GM19099 (cell line): Measurements from ENCODE around the gene EFNB1.
A peak's percentile ranks its signal among the peaks of the same experiment; 100 is the strongest.

Experiments
- POLR2A ChIP-seq: IDR thresholded peaks from 3 replicates; pipeline ENCODE4 v1.6.1; 2011; ENCODE audit warnings: low read depth; ENCODE audit not compliant: insufficient read length; ENCODE audit errors: extremely low read depth

Gene EFNB1

GRCh38 chrX:68828740-68829581 is at the start of gene EFNB1:
Gene EFNB1 (plus strand): TSS chrX:68829021. CDS start chrX:68829777, 756 bp downstream.
- peak; percentile 56 for TF ChIP-seq POLR2A

- TF ChIP-seq POLR2A: no peak
Measured at GRCh38 chrX:68784816-68785215, 44.0 kb upstream of the EFNB1 start.

GRCh38 chrX:68789966-68790365 is 38.9 kb upstream of the EFNB1 start:
- no peak for TF ChIP-seq POLR2A

DNA sequence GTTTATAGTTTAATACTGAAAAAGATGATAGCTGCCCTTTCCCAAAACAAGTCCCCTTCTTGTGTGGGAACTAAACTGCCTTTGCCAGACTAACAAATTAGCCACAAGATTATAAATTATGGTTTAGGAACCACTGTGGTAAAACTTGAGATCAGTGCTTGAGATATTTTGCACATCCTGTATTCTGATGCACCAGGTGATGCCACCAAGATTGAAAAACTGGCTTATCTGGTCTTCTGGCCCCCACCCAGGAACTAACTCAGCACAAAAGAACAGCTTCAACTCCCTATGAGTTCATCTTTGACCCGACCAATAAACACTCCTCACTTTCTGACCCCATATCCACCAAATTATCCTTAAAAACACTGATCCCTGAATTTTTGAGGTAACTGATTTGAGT is 36.7 kb upstream of the EFNB1 start:
- no peak for TF ChIP-seq POLR2A

GRCh38 chrX:68794461-68794860 is 34.4 kb upstream of the EFNB1 start:
- TF ChIP-seq POLR2A: no peak

GRCh38 chrX:68795741-68796140 is 33.1 kb upstream of the EFNB1 start:
- TF ChIP-seq POLR2A: no peak

DNA sequence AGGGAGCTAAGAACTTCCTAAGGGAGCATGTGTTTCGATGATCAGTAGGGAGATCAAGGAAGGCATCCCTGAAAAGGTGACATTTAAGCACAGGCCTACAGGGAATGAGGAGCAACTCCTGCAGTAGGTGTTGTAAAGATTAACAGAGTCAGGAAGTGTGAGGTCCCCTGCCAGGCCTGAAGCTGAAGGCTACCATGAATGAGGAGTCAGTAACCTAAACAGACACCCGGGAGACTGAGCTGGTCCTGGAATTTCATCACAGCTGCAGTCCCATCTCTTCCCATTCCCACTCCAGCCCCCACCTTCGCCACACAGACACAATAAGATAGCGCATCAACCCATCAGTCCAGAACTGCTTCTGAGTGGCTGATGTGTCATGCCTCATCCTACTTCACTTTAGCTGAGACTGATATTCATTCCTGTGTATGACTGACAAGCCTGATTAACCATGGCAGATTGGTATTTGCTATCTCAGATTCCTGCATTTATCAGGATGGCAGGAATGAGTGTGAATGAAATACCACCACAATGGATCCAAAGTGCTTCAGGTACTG is 27.0 kb upstream of the EFNB1 start:
- no peak for TF ChIP-seq POLR2A

GRCh38 chrX:68807818-68808217 is 21.0 kb upstream of the EFNB1 start:
- no peak for TF ChIP-seq POLR2A

GRCh38 chrX:68808686-68809357 is 20.0 kb upstream of the EFNB1 start:
- no peak for TF ChIP-seq POLR2A

DNA sequence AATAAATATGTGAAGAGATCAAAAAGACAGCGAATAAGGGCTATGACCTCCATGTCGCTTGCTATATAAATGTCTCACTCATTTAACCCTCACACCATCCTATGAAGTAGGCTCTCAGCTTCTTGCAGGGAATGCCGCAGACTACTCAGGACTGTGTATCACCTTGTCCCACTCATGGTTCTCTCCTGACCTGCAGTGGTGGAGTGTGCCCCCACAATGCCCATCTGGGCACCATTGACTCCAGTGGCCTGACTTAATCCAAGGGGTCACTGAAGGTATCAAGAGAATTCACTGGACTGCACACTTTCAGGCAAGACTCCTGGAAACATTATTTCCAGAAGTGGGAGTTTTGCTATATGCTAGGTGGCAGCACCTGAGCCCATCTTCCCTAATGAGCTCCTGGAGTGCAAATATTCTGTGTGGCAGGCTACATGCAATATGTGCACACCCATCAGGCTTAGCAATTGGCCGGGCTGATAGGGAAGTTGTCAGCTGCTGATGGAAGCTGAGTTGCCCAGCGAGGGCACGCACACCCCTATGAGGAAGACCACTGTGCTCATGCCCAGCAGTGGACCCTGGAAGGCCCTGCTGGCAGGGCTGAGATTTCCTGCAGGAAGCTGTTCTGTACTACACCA is 8.2 kb upstream of the EFNB1 start:
- TF ChIP-seq POLR2A: no peak

DNA sequence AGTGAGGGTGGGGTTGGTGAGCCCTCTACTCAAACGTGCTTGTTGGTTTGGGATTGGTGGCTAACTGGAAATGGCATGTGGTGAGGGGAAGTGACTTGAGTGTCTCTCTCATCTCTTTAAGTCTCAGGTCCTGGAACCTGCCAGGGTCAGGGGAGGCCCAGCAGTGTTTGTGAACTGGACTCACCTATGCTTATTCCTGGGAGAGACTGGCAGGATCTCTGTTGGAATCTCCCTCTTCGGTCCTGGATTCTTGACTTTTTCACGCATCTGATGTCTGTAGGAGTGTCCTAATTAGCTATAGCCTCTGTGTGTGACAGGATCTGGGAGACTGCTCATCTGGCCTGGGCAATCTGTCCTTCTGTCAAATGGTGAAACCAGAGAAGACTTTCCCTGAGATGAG is 7.2 kb upstream of the EFNB1 start:
- no peak for TF ChIP-seq POLR2A

- no peak for TF ChIP-seq POLR2A
Measured at GRCh38 chrX:68822641-68823410, 6.0 kb upstream of the EFNB1 start.

DNA sequence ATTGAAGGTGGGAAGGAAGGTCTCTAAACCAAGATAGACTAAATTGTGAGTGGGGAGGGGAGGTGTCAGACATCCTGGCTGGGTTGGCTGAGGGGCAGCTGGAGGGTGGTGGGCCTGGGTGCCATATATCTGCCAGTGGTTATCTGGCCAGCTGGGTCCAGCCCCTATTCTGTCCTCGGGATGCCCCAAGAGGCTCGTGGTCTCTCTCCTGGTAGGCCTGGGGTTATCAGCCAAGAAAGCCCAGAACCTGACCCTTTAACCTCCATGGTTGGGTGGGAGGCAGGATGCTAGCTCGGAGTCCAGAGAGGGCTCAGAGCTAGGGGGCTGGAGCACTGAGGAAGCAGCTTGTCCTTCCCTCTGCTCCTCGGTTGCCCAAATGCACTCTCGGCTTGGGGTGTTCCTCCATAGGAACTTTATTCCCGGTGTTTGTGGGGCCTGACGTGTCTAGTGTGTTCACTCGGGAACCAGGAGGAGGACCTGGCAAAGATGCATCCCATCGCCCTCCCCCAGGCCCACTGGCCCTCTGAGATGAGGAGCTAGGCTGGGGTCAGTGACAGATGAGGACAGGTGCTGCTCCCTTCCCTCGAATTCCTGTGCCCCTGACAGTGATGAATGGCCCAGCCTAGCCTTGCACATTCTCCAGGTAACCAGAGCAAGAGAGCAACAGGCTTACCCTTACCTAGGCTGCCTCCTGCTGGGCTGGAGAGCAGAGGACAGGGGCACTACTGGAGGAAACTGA is 5.2 kb upstream of the EFNB1 start:
- TF ChIP-seq POLR2A: no peak

GRCh38 chrX:68824152-68824433 is 4.7 kb upstream of the EFNB1 start:
- no peak for TF ChIP-seq POLR2A
